ENCODE measurements around the gene SHC1.

DNA sequence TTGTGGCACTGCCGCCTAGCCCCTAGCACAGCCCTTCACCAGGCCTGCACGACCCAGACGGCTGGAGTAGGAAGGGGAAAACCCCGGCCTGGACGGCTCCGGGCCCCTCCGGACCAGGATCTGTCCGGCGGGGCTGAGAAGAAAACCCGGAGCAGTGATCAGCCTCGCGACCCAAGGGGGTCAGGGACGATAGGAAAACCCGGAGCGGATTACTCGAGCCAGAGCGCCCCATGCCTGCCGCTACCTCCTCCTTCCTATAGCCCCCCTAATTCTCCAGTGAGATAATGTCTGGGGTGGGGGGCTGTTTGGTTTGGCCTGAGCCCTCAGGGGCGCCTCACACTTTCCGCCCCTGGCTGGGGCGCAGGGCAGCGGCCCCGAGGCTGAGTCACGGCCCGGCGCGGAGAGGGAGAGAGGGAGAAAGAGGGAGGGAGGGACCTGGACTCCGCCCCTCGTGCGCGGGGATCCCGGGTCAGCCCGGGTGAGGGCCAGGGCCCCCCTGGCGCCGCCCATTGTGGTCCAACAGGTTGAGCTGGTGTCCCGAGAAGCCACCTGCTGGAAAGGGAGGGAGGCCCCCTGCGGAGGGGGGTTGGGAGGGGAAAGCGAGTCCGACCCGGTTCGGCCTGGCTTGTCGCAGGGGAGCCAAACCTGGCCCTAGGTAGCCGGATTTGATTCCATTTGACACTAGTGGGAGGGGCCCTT, 30.3 kb upstream of the SHC1 start:
- peak; percentile 53; the same call in 1 of the 2 replicates for TF ChIP-seq POLR2AphosphoS5 (IDR thresholded peaks at IDR 0.05; ENCODE audit: low read depth, low read length)
- TF ChIP-seq, protein P1, sequence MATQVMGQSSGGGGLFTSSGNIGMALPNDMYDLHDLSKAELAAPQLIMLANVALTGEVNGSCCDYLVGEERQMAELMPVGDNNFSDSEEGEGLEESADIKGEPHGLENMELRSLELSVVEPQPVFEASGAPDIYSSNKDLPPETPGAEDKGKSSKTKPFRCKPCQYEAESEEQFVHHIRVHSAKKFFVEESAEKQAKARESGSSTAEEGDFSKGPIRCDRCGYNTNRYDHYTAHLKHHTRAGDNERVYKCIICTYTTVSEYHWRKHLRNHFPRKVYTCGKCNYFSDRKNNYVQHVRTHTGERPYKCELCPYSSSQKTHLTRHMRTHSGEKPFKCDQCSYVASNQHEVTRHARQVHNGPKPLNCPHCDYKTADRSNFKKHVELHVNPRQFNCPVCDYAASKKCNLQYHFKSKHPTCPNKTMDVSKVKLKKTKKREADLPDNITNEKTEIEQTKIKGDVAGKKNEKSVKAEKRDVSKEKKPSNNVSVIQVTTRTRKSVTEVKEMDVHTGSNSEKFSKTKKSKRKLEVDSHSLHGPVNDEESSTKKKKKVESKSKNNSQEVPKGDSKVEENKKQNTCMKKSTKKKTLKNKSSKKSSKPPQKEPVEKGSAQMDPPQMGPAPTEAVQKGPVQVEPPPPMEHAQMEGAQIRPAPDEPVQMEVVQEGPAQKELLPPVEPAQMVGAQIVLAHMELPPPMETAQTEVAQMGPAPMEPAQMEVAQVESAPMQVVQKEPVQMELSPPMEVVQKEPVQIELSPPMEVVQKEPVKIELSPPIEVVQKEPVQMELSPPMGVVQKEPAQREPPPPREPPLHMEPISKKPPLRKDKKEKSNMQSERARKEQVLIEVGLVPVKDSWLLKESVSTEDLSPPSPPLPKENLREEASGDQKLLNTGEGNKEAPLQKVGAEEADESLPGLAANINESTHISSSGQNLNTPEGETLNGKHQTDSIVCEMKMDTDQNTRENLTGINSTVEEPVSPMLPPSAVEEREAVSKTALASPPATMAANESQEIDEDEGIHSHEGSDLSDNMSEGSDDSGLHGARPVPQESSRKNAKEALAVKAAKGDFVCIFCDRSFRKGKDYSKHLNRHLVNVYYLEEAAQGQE (IDR thresholded peaks at IDR 0.05; ENCODE audit: insufficient read depth in 1 of 2, low read depth in 2 of 2, low read length in 2 of 2) = no peak
- no peak for TF ChIP-seq SIN3A (IDR thresholded peaks at IDR 0.05; ENCODE audit: borderline replicate concordance, insufficient read depth, low read length)
- TF ChIP-seq TAF1 (IDR thresholded peaks at IDR 0.05; ENCODE audit: borderline replicate concordance, insufficient read depth, low read length) = peak; percentile 70; the same call in 1 of the 2 replicates
- no peak for TF ChIP-seq FOXP2 (optimal IDR thresholded peaks at IDR 0.05; ENCODE audit: borderline replicate concordance, extremely low read depth, extremely low read length, insufficient read depth)
